ENCODE data around the gene CECR2.
"Not testable (repeated sequence)": the region's sequence is repeated elsewhere in the genome, so short reads cannot be mapped to it uniquely, and the experiment has no call there.

CECR2 gene

DNA sequence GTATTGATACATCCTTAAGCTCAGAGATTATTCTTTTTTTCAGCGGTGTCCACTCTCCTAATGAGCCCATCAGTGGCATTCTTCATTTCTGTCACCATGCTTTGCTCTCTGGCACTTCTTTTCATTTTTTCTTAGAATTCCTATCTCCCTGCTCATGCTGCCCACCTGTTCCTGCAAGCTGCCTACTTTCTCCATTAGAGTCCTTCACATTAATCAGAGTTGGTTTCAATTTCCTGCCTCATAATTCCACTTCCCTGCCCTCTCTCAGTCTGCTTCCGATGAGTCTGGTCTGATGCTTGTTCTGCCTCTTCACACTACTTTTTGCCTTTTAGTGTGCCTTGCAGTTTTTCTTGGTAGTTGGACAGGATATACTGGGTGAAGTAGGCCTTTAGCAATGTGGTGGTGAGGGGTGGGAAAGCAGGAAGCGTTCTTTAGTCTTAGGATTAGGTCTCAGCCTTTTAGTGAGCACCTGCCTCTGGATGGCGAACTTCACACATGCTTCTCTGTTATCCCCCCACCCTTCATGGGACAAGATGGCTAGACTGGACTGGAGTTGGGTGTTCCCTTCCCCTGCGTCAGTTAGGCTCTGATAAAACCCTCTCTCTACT is 53.6 kb downstream of the CECR2 start:
- no peak for DNase-seq (ENCODE audit: low read depth in 1 of 2, low spot score in 1 of 2)
- Histone ChIP-seq H3K27ac (replicated peaks) (no peak overlapping the region), H3K27me3 (ENCODE audit: insufficient read depth, poor library complexity, severe bottlenecking) (no peaks in the 10 kb centered on the region), H3K4me3 (replicated peaks; ENCODE audit: insufficient read depth, low read length) (no peak overlapping the region)
- TF ChIP-seq POLR2AphosphoS5 (IDR thresholded peaks at IDR 0.05; ENCODE audit: low read depth) (no peak), CTCF (IDR thresholded peaks at IDR 0.05; ENCODE audit: insufficient read depth, low read length) (no peak), GABPA (IDR thresholded peaks at IDR 0.05; ENCODE audit: low read depth) (no peak), SPI1 (IDR thresholded peaks at IDR 0.05; ENCODE audit: borderline replicate concordance, low read depth) (no peak), REST (IDR thresholded peaks at IDR 0.05; ENCODE audit: insufficient replicate concordance, low read depth) (no peak)

DNA sequence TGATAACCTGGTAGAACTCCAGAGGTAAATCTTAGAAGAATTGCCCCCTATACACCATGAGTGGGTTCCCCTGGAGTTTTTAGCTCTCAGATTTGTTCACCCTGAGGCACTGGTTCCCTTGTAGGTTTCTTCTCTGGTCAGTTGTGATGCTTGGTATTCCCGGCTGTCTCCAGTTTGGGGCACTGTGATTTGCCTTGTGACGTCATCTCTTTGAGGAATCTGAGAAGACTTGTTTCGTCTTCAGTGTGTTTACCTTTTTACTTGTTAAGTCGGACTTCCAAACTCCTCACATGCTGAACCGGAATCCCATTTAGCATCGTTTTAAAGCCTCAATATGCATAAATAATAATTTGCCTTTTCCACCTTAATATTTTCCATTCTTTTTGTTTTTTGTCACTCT is 54.4 kb downstream of the CECR2 start:
- Histone ChIP-seq H3K4me3 (replicated peaks; ENCODE audit: insufficient read depth, low read length) (no peak overlapping the region), H3K27me3 (ENCODE audit: insufficient read depth, poor library complexity, severe bottlenecking) (no peaks in the 10 kb centered on the region), H3K27ac (replicated peaks) (no peak overlapping the region)
- no peak for DNase-seq (ENCODE audit: low read depth in 1 of 2, low spot score in 1 of 2)
- TF ChIP-seq CTCF (IDR thresholded peaks at IDR 0.05; ENCODE audit: insufficient read depth, low read length) (no peak), GABPA (IDR thresholded peaks at IDR 0.05; ENCODE audit: low read depth) (no peak)

- H3K27me3 ChIP-seq (ENCODE audit: insufficient read depth, poor library complexity, severe bottlenecking); H3K4me3 ChIP-seq (replicated peaks; ENCODE audit: insufficient read depth, low read length); H3K27ac ChIP-seq (replicated peaks); DNase-seq (ENCODE audit: low read depth in 1 of 2, low spot score in 1 of 2): not testable (repeated sequence)
Measured at GRCh38 chr22:17427528-17427927, 58.3 kb downstream of the CECR2 start.

GRCh38 chr22:17429516-17429915 is 60.3 kb downstream of the CECR2 start:
- DNase-seq (ENCODE audit: low read depth in 1 of 2, low spot score in 1 of 2): no peak
- TF ChIP-seq REST (IDR thresholded peaks at IDR 0.05; ENCODE audit: insufficient replicate concordance, low read depth) (no peak), SPI1 (IDR thresholded peaks at IDR 0.05; ENCODE audit: borderline replicate concordance, low read depth) (no peak), GABPA (IDR thresholded peaks at IDR 0.05; ENCODE audit: low read depth) (no peak), POLR2AphosphoS5 (IDR thresholded peaks at IDR 0.05; ENCODE audit: low read depth) (no peak), CTCF (IDR thresholded peaks at IDR 0.05; ENCODE audit: insufficient read depth, low read length) (no peak)

More at GRCh38 chr22:17429516-17429915, 60.3 kb downstream of the CECR2 start:
- Histone ChIP-seq H3K27me3 (ENCODE audit: insufficient read depth, poor library complexity, severe bottlenecking) (no peaks in the 10 kb centered on the region), H3K4me3 (replicated peaks; ENCODE audit: insufficient read depth, low read length) (no peak overlapping the region), H3K27ac (replicated peaks) (no peak overlapping the region)
